Endothelial cell (in vitro differentiated cells): ENCODE measurements around the gene PAM16. TPM values are rescaled to one million over a fixed set of nuclear protein-coding genes. Genes with fewer than 3 reads are reported as not detected.

Experiments
- DNase-seq: peaks from one replicate; pipeline ENCODE4 v3.0.0; 2021; ENCODE audit warnings: low spot score
- H3K27ac Mint-ChIP-seq: one replicate; pipeline ENCODE4 v1.8.0; 2021; ENCODE audit warnings: mixed read lengths, inconsistent platforms; ENCODE audit not compliant: unreplicated experiment
- H3K27me3 Mint-ChIP-seq: one replicate; pipeline ENCODE4 v1.8.0; 2021; ENCODE audit warnings: mild to moderate bottlenecking, moderate library complexity, mixed read lengths, inconsistent platforms; ENCODE audit not compliant: unreplicated experiment
- H3K36me3 Mint-ChIP-seq: one replicate; pipeline ENCODE4 v1.8.0; 2021; ENCODE audit warnings: mild to moderate bottlenecking, low read depth, mixed read lengths, inconsistent platforms; ENCODE audit not compliant: unreplicated experiment
- H3K4me1 Mint-ChIP-seq: one replicate; pipeline ENCODE4 v1.8.0; 2021; ENCODE audit warnings: mild to moderate bottlenecking, mixed read lengths, inconsistent platforms; ENCODE audit not compliant: unreplicated experiment
- H3K4me3 Mint-ChIP-seq: one replicate; pipeline ENCODE4 v1.8.0; 2021; ENCODE audit warnings: mild to moderate bottlenecking, mixed read lengths, inconsistent platforms; ENCODE audit not compliant: unreplicated experiment
- H3K9me3 Mint-ChIP-seq: one replicate; pipeline ENCODE4 v1.8.0; 2021; ENCODE audit warnings: mixed read lengths, inconsistent platforms; ENCODE audit not compliant: unreplicated experiment
- total RNA-seq: library from RNA; stranded (reverse); fragmentation: NEBNext Ultra II Directional; extraction: Animal tissue kit (Norgen Biotek cat#: 25700); gene quantifications from one replicate; pipeline ENCODE4 v1.2.1, GENCODE V29; 2021; ENCODE audit not compliant: unreplicated experiment
- TF ChIP-seq, protein P1 (sequence below): fragments of 200-600 bp; sonication (generic); IDR thresholded peaks from one replicate; pipeline ENCODE4 v1.5.0; 2021; ENCODE audit warnings: antibody characterized with exemption; ENCODE audit not compliant: unreplicated experiment

The PAM16 gene
- total RNA-seq, 1 donor from 2014 or later = 29.5 TPM

DNA sequence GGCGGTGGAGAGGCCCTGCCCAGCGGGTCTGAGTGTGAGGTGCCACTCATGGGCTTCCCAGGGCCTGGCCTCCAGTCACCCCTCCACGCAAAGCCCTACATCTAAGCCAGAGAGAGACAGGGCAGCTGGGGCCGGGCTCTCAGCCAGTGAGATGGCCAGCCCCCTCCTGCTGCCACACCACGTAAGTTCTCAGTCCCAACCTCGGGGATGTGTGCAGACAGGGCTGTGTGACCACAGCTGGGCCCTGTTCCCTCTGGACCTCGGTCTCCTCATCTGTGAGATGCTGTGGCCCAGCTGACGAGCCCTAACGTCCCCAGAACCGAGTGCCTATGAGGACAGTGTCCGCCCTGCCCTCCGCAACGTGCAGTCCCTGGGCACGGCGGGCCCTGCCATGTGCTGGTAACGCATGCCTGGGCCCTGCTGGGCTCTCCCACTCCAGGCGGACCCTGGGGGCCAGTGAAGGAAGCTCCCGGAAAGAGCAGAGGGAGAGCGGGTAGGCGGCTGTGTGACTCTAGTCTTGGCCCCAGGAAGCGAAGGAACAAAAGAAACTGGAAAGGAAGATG, 31.8 kb upstream of the PAM16 start:
- H3K9me3 Mint-ChIP-seq = no peaks in the 10 kb centered on the region
- peaks cover 11% of the 10 kb centered on the region for H3K27me3 Mint-ChIP-seq
- DNase-seq = no peak
- no peak overlapping the region for H3K4me3 Mint-ChIP-seq
- H3K4me1 Mint-ChIP-seq = peaks cover 7% of the 10 kb centered on the region
- TF ChIP-seq, protein P1, sequence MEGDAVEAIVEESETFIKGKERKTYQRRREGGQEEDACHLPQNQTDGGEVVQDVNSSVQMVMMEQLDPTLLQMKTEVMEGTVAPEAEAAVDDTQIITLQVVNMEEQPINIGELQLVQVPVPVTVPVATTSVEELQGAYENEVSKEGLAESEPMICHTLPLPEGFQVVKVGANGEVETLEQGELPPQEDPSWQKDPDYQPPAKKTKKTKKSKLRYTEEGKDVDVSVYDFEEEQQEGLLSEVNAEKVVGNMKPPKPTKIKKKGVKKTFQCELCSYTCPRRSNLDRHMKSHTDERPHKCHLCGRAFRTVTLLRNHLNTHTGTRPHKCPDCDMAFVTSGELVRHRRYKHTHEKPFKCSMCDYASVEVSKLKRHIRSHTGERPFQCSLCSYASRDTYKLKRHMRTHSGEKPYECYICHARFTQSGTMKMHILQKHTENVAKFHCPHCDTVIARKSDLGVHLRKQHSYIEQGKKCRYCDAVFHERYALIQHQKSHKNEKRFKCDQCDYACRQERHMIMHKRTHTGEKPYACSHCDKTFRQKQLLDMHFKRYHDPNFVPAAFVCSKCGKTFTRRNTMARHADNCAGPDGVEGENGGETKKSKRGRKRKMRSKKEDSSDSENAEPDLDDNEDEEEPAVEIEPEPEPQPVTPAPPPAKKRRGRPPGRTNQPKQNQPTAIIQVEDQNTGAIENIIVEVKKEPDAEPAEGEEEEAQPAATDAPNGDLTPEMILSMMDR = no peak
- peaks cover 4% of the 10 kb centered on the region for H3K36me3 Mint-ChIP-seq
- no peak overlapping the region for H3K27ac Mint-ChIP-seq

DNA sequence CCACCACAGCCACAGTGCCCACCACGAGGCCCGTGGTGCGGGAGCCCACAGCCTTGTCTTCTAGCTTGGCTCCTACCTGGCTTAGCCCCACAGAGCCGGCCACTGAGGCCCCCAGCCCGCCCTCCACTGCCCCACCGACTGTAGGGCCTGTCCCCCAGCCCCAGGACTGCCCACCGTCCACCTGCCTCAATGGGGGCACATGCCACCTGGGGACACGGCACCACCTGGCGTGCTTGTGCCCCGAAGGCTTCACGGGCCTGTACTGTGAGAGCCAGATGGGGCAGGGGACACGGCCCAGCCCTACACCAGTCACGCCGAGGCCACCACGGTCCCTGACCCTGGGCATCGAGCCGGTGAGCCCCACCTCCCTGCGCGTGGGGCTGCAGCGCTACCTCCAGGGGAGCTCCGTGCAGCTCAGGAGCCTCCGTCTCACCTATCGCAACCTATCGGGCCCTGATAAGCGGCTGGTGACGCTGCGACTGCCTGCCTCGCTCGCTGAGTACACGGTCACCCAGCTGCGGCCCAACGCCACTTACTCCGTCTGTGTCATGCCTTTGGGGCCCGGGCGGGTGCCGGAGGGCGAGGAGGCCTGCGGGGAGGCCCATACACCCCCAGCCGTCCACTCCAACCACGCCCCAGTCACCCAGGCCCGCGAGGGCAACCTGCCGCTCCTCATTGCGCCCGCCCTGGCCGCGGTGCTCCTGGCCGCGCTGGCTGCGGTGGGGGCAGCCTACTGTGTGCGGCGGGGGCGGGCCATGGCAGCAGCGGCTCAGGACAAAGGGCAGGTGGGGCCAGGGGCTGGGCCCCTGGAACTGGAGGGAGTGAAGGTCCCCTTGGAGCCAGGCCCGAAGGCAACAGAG, 31.0 kb upstream of the PAM16 start:
- Mint-ChIP-seq H3K36me3 (peaks cover 4% of the 10 kb centered on the region), H3K27ac (no peak overlapping the region), H3K4me1 (peaks cover 9% of the 10 kb centered on the region), H3K9me3 (no peaks in the 10 kb centered on the region), H3K4me3 (no peak overlapping the region), H3K27me3 (peaks cover 11% of the 10 kb centered on the region)
- TF ChIP-seq, protein P1 = no peak
- DNase-seq = no peak

DNA sequence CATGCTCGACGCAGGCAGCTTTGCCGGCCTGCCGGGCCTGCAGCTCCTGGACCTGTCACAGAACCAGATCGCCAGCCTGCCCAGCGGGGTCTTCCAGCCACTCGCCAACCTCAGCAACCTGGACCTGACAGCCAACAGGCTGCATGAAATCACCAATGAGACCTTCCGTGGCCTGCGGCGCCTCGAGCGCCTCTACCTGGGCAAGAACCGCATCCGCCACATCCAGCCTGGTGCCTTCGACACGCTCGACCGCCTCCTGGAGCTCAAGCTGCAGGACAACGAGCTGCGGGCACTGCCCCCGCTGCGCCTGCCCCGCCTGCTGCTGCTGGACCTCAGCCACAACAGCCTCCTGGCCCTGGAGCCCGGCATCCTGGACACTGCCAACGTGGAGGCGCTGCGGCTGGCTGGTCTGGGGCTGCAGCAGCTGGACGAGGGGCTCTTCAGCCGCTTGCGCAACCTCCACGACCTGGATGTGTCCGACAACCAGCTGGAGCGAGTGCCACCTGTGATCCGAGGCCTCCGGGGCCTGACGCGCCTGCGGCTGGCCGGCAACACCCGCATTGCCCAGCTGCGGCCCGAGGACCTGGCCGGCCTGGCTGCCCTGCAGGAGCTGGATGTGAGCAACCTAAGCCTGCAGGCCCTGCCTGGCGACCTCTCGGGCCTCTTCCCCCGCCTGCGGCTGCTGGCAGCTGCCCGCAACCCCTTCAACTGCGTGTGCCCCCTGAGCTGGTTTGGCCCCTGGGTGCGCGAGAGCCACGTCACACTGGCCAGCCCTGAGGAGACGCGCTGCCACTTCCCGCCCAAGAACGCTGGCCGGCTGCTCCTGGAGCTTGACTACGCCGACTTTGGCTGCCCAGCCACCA, 30.2 kb upstream of the PAM16 start:
- no peak for DNase-seq
- Mint-ChIP-seq H3K36me3 (peaks cover 4% of the 10 kb centered on the region), H3K4me3 (no peak overlapping the region), H3K9me3 (no peaks in the 10 kb centered on the region), H3K4me1 (peaks cover 9% of the 10 kb centered on the region), H3K27me3 (peaks cover 7% of the 10 kb centered on the region), H3K27ac (no peak overlapping the region)
- TF ChIP-seq, protein P1 = no peak

DNA sequence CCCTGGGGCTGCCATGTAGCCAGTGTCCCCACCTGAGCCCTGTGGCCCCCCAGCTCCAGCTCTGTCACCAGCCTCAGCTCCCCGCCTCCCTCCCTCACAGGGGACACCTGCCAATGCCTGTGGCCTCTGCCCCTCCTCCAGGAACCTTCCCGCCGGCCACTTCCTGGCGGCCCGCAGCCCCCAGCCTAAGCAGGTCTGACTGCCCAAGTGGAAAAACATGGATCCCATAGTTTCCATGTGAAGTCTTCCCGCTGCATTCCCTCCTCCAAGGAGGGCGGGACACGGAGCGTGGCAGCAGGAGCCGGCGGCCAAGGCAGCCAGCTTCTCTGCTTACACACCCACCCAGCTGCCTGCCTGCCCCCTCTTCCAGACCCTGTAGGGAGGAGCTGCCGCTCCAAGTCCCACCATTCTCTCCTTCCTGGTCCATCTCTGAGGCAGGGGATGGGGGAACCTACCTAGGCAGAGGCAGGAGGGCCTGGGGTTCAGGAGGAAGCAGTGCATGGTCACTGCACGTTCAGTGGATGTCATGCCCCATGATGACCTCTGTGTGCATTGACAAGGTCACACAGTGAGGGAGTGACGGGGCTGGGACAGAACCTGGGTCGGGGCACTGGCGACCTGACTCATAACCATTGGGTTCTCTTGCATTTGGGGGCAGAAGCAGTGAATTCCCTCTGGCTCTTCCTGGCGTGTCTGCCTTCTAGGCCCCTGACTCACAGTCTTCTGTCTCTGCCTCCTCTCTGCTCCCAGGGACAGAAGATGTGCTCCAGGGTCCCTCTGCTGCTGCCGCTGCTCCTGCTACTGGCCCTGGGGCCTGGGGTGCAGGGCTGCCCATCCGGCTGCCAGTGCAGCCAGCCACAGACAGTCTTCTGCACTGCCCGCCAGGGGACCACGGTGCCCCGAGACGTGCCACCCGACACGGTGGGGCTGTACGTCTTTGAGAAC, 29.3 kb upstream of the PAM16 start:
- Mint-ChIP-seq H3K4me1 (peaks cover 14% of the 10 kb centered on the region), H3K27me3 (peaks cover 7% of the 10 kb centered on the region), H3K27ac (no peak overlapping the region), H3K4me3 (no peak overlapping the region), H3K9me3 (no peaks in the 10 kb centered on the region), H3K36me3 (peaks cover 4% of the 10 kb centered on the region)
- DNase-seq = no peak
- TF ChIP-seq, protein P1 = no peak
